Gastroesophageal sphincter (tissue), 4 donors: ENCODE data around the gene IL11RA. TPM values are rescaled to one million over a fixed set of nuclear protein-coding genes. Genes with fewer than 3 reads are reported as not detected.

Experiments used
- ATAC-seq: fragments of 150-250 bp; one replicate; pipeline ENCODE4 v1.9.1; 2016; ENCODE audit warnings: mild to moderate bottlenecking, moderate library complexity
- H3K27ac ChIP-seq, 4 donors: fragments of 200-600 bp; sonication (generic) in 3 of 4; 1 replicate in 3 of 4; 2 replicates in 1 of 4; pipeline ENCODE4 v1.5.1; 2016 to 2019
- H3K27me3 ChIP-seq: fragments of 200-600 bp; sonication (generic); one replicate; pipeline ENCODE4 v1.5.1; 2019
- H3K36me3 ChIP-seq, 2 donors: fragments of 200-600 bp; sonication (generic); one replicate each; pipeline ENCODE4 v1.5.1; 2019; ENCODE audit warnings: control low read depth in 1 of 2
- H3K4me1 ChIP-seq, 3 donors: fragments of 200-600 bp; sonication (generic); 1 replicate in 2 of 3; 2 replicates in 1 of 3; pipeline ENCODE4 v1.5.1; 2016 to 2019; ENCODE audit warnings: control low read depth in 2 of 3
- H3K4me3 ChIP-seq, 2 donors: fragments of 200-600 bp; sonication (generic); one replicate each; pipeline ENCODE4 v1.5.1; 2019; ENCODE audit warnings: mild to moderate bottlenecking in 1 of 2, moderate library complexity in 1 of 2
- H3K9me3 ChIP-seq, 3 donors: fragments of 200-600 bp; sonication (generic); one replicate each; pipeline ENCODE4 v1.5.1; 2017 to 2019; ENCODE audit warnings: control low read depth in 2 of 3
- EP300 ChIP-seq: sonication (generic); formaldehyde crosslinking; IDR thresholded peaks from one replicate; pipeline ENCODE4 v1.6.1; 2017; ENCODE audit warnings: antibody characterized with exemption, mild to moderate bottlenecking
- POLR2A ChIP-seq, 2 donors: fragments of 450-650 bp; IDR thresholded peaks; one replicate each; pipeline ENCODE4 v1.6.1; 2017; ENCODE audit warnings: antibody characterized with exemption in 2 of 2, mild to moderate bottlenecking in 2 of 2, moderate library complexity in 1 of 2
- POLR2AphosphoS5 ChIP-seq: sonication (generic); formaldehyde crosslinking; IDR thresholded peaks from one replicate; pipeline ENCODE4 v1.6.1; 2017; ENCODE audit warnings: antibody characterized with exemption
- whole genome bisulfite sequencing, 2 donors: methylation state at CpG; one replicate each; pipeline ENCODE4 v1.1.5; 2018; ENCODE audit warnings: low coverage in 1 of 2; 5-methylcytosine and 5-hydroxymethylcytosine counted together
- total RNA-seq, 4 donors: library from RNA; depleted of rRNA; stranded (reverse); fragments of >200 nt; gene quantifications; one replicate each; pipeline ENCODE4 v1.1.0, GENCODE V29; 2016
- TF ChIP-seq, protein P1 (sequence below), 4 experiments: fragments of 200-600 bp in 2 of 4; fragments of 450-650 bp in 2 of 4; sonication (generic) in 1 of 4; IDR thresholded peaks; one replicate each; pipeline ENCODE4 v1.5.1; 2017 to 2019; ENCODE audit warnings: antibody characterized with exemption in 4 of 4, mild to moderate bottlenecking in 2 of 4, moderate library complexity in 2 of 4

IL11RA gene
- total RNA-seq, 4 donors from 2014 or later, result 31.8 to 80.2 (median 39.8) TPM

DNA sequence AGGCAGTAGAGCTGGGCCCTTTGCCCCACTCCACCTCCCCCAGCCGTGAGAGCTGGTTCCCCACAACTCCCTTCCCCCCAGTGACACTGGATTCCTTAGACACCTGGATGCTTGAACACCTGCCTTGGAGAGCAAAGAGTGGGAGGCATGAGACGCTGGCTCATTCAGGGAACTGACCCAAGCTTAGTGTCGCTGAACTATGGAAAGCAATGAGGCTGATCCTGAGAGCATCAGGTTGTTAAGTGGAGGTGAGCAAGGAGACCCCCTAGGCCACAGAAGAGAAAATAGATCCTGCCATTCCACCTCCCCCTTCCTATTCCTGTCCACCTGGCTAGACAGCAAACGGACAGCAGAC is 37.1 kb downstream of the IL11RA start:
- ATAC-seq, result no peak
- 57 to 75% methylated on average over 1 of the region's 4 CpGs for WGBS, 2 donors
- peaks cover 0 to 8% of the 10 kb centered on the region in 2 donors for H3K36me3 ChIP-seq
- no peak overlapping the region for H3K4me3 ChIP-seq
- peaks cover 0 to 13% (median 0%) of the 10 kb centered on the region in 3 donors for H3K4me1 ChIP-seq
- H3K27me3 ChIP-seq, result no peaks in the 10 kb centered on the region
- no peaks in the 10 kb centered on the region for H3K9me3 ChIP-seq
- no peak overlapping the region for H3K27ac ChIP-seq
- TF ChIP-seq EP300, result no peak
- TF ChIP-seq POLR2A (IDR thresholded peaks at IDR 0.05), result no peak
- TF ChIP-seq POLR2AphosphoS5, result no peak
- TF ChIP-seq, protein P1, sequence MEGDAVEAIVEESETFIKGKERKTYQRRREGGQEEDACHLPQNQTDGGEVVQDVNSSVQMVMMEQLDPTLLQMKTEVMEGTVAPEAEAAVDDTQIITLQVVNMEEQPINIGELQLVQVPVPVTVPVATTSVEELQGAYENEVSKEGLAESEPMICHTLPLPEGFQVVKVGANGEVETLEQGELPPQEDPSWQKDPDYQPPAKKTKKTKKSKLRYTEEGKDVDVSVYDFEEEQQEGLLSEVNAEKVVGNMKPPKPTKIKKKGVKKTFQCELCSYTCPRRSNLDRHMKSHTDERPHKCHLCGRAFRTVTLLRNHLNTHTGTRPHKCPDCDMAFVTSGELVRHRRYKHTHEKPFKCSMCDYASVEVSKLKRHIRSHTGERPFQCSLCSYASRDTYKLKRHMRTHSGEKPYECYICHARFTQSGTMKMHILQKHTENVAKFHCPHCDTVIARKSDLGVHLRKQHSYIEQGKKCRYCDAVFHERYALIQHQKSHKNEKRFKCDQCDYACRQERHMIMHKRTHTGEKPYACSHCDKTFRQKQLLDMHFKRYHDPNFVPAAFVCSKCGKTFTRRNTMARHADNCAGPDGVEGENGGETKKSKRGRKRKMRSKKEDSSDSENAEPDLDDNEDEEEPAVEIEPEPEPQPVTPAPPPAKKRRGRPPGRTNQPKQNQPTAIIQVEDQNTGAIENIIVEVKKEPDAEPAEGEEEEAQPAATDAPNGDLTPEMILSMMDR (IDR thresholded peaks at IDR 0.05), result no peak

GRCh38 chr9:34689512-34689911 is 37.5 kb downstream of the IL11RA start:
- TF ChIP-seq POLR2A (IDR thresholded peaks at IDR 0.05), result no peak
- TF ChIP-seq POLR2AphosphoS5, result no peak
- TF ChIP-seq, protein P1 (IDR thresholded peaks at IDR 0.05), result no peak
- TF ChIP-seq EP300, result no peak
- WGBS, 2 donors, result 86 to 100% methylated on average over 2 to 8 of the region's 8 CpGs
- Histone ChIP-seq H3K4me3 (no peak overlapping the region), H3K36me3 (peaks cover 0 to 4% of the 10 kb centered on the region in 2 donors), H3K9me3 (no peaks in the 10 kb centered on the region), H3K4me1 (peaks cover 0 to 13% (median 0%) of the 10 kb centered on the region in 3 donors), H3K27me3 (no peaks in the 10 kb centered on the region), H3K27ac (no peak overlapping the region)
- no peak for ATAC-seq

GRCh38 chr9:34690983-34691935 is 39.3 kb downstream of the IL11RA start, which contains the start of gene CCL19:
Gene CCL19 (minus strand): TSS chr9:34691276. CDS start chr9:34691139, 137 bp downstream.
- ATAC-seq, result no peak
- Histone ChIP-seq H3K9me3 (no peaks in the 10 kb centered on the region), H3K27ac (no peak within 1 kb of the TSS), H3K27me3 (no peaks in the 10 kb centered on the region), H3K4me3 (no peak within 1 kb of the TSS), H3K4me1 (peaks cover 0 to 13% (median 0%) of the 10 kb centered on the region in 3 donors), H3K36me3 (no peaks in the 10 kb centered on the region)
- TF ChIP-seq EP300 (no peak), POLR2A (IDR thresholded peaks at IDR 0.05) (no peak), POLR2AphosphoS5 (no peak)
- TF ChIP-seq, protein P1 (IDR thresholded peaks at IDR 0.05), result no peak
- WGBS, 2 donors, result 41% methylated on average over 4 of the region's 6 CpGs; no CpG with 5 or more reads in 1 of the 2 donors

DNA sequence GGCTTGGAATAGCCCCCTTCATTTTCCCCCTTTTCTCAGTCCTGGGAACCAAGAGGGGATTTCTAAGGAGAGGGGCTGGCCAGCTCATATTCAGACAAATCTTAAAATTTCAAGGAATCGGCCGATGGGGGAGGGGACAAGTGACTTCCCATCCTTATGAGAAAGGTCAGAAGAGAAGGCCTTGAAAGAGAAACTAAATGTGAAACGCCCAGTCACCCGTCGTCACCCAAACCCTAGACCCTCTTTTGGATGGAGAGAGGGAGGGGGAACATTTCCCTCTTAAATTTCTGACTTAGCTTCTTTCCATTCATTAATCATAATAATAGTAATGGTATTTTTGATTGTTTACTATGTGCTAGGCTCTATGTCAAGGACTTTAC is 39.9 kb downstream of the IL11RA start:
- H3K36me3 ChIP-seq, result no peaks in the 10 kb centered on the region
- peaks cover 0 to 13% (median 0%) of the 10 kb centered on the region in 3 donors for H3K4me1 ChIP-seq
- no peaks in the 10 kb centered on the region for H3K27me3 ChIP-seq
- H3K4me3 ChIP-seq, result no peak overlapping the region
- no peak overlapping the region for H3K27ac ChIP-seq
- no peaks in the 10 kb centered on the region for H3K9me3 ChIP-seq
- 79 to 87% methylated on average over 5 of the region's 5 CpGs for WGBS, 2 donors
- no peak for ATAC-seq
- TF ChIP-seq EP300 (no peak), POLR2AphosphoS5 (no peak), POLR2A (IDR thresholded peaks at IDR 0.05) (no peak)
- TF ChIP-seq, protein P1 (IDR thresholded peaks at IDR 0.05), result no peak

DNA sequence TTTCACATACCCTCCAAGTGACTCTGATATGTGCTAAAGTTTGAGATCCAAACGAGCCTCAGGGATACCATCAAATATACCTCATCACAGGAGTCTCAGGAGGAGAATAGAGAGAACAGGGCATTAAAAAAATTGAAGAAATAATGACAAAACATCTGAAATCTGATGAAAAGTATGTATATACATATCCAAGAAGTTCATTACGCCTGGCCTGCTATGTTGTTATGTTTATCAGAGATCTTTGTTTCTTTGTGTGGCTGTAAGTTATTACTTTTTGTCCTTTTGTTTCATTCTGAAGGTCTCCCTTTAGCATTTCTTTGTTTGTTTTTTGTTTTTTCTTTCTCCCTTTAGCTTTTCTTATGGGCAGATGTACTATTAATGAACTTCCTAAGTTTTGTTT is 41.6 kb downstream of the IL11RA start:
- Histone ChIP-seq H3K27me3 (no peaks in the 10 kb centered on the region), H3K36me3 (no peaks in the 10 kb centered on the region), H3K4me3 (no peak overlapping the region), H3K9me3 (no peaks in the 10 kb centered on the region), H3K4me1 (peaks cover 0 to 4% (median 0%) of the 10 kb centered on the region in 3 donors), H3K27ac (no peak overlapping the region)
- no peak for TF ChIP-seq EP300
- TF ChIP-seq POLR2AphosphoS5, result no peak
- TF ChIP-seq, protein P1 (IDR thresholded peaks at IDR 0.05), result no peak
- no peak for TF ChIP-seq POLR2A (IDR thresholded peaks at IDR 0.05)
- 76 to 81% methylated on average over 1 to 2 of the region's 2 CpGs for WGBS, 2 donors
- ATAC-seq, result no peak
